ENCODE data around the gene ALPL. TPM values are rescaled to one million over a fixed set of nuclear protein-coding genes. Genes with fewer than 3 reads are reported as not detected.

ALPL gene
- total and polyA plus RNA-seq, 9 of the 15 experiments (the other 6 are each of a cell fraction or from before 2014, with no cell fraction given), result 0.04 to 0.38 (median 0.18) TPM; not detected in 4

- TF ChIP-seq ZBTB11 (CRISPR knock-in tag; IDR thresholded peaks at IDR 0.05) (0 out of 6 replicates have a peak, but pooled peaks of 1 of the 3 experiments have one; percentile 47), SLC30A9 (CRISPR knock-in tag; IDR thresholded peaks at IDR 0.05) (no peak), ZBTB7A (IDR thresholded peaks at IDR 0.05; ENCODE audit: borderline replicate concordance, control insufficient read depth, low read depth, low read length) (no peak), FOSL1 (tag; conservative IDR thresholded peaks at IDR 0.05) (peak; percentile 63), HNRNPL (IDR thresholded peaks at IDR 0.05; ENCODE audit: low read depth, low read length) (no peak), RCOR1 (IDR thresholded peaks at IDR 0.05; ENCODE audit: borderline replicate concordance in 1 of 2, low read depth in 2 of 2, low read length in 2 of 2) (0 out of 4 replicates have a peak, but pooled peaks of 1 of the 2 experiments have one; percentile 14), POLR2H (tag; IDR thresholded peaks at IDR 0.05; ENCODE audit: low read depth) (no peak), BRD9 (IDR thresholded peaks at IDR 0.05; ENCODE audit: low read depth, partially characterized antibody) (no peak), RAD21 (CRISPR knock-in tag; conservative IDR thresholded peaks at IDR 0.05 in 1 of 2, IDR thresholded peaks at IDR 0.05 in 1 of 2) (no peak), HDAC3 (IDR thresholded peaks at IDR 0.05; ENCODE audit: borderline replicate concordance, partially characterized antibody) (no peak), ZNF41 (CRISPR knock-in tag; conservative IDR thresholded peaks at IDR 0.05) (no peak), L3MBTL2 (IDR thresholded peaks at IDR 0.05) (peak; percentile 38; the same call in 1 of the 2 replicates), ZNF592 (IDR thresholded peaks at IDR 0.05) (peak; percentile 94), TAF7 (tag; IDR thresholded peaks at IDR 0.05) (no peak), IFI16 (CRISPR knock-in tag; IDR thresholded peaks at IDR 0.05) (no peak), ZFPM2 (CRISPR knock-in tag; IDR thresholded peaks at IDR 0.05) (no peak), MEF2D (tag; conservative IDR thresholded peaks at IDR 0.05; ENCODE audit: low read depth) (no peak), ZNF146 (CRISPR knock-in tag; IDR thresholded peaks at IDR 0.05; ENCODE audit: unreplicated experiment) (no peak)
Measured at GRCh38 chr1:21608798-21609197, 99.6 kb downstream of the ALPL start (continued).
